ENCODE results near the gene ZNF827. TPM values are rescaled to one million over a fixed set of nuclear protein-coding genes. Genes with fewer than 3 reads are reported as not detected.

Gene ZNF827
- total RNA-seq, 1 donor from 2014 or later = 17.0 TPM

DNA sequence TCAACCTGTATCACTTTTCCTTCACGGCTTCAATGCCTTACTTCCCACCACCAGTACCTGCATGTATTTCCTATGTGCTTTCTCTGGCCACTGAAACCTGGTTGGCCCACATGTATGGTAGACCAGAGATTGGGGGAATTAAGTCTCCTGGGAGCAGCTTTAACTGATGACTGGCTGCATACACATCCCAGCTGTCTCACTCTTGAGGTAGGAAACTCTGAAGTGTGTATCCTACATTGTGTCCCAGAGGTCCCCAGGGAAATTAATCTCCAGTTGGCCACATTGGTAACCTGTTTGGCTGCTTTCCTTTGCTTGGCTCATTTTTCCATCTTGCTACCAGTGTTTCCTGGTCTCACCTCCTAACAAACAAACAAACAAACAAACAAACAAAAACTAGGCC is 124.4 kb downstream of the ZNF827 start:
- intact Hi-C loops (cut with micrococcal nuclease) = loop anchor here (1.0 kb wide), 1 partner anchor 18 kb away; no protein-coding TSS in a partner anchor

DNA sequence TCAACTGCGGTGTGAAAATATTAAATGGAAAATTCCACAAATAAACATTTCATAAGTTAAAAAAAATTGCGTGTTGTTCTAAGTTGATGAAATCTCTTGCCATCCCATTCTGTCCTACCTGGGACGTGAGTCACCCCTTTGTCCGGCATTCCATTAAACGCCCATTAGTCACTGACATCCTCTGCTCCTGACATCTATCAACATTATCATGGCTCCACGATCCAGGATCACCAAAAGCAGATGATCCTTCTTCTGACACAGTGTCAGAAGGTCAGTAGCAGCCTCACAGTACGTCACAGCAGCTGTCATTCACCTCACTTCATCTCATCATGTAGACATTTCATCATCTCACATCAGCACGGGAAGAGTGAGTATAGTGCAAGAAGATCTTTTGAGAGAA is 125.7 kb downstream of the ZNF827 start:
- intact Hi-C loops (cut with micrococcal nuclease) = no loop called here

- intact Hi-C loops (cut with micrococcal nuclease) = loop anchor here (1.0 to 10.0 kb wide), 12 partner anchors 20 to 713 kb away; partner anchors contain the start of genes ABCE1, ANAPC10, LSM6 and MMAA
Measured at GRCh38 chr4:145808848-145809512, 129.6 kb downstream of the ZNF827 start.

GRCh38 chr4:145808021-145808650 is 130.5 kb downstream of the ZNF827 start:
- intact Hi-C loops (cut with micrococcal nuclease) = loop anchor here (1.0 to 10.0 kb wide), 12 partner anchors 21 to 714 kb away; partner anchors contain the start of genes ABCE1, ANAPC10, LSM6 and MMAA

DNA sequence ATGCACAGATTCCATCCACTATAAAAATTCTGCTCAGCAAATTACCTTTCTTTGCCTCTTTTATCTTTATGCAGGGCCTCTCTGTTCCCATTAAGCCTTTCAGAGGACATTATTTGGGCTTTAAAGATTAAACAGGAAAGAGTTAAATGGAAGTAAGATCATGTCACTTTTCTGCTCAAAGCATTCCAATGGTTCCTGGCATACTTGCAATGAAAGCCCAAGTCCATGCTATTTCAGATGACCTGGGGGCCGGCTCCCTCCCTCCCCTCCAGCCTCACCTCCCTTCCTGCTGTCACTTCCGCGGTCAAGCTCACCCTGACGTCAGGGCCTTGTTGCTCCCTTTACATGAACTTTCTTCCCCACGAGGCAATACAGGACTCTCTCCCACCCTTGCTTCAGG is 133.1 kb downstream of the ZNF827 start:
- intact Hi-C loops (cut with micrococcal nuclease) = loop anchor here (5.0 to 10.0 kb wide), 5 partner anchors 37 to 717 kb away; partner anchors contain the start of genes ABCE1, ANAPC10, LSM6 and SLC10A7

DNA sequence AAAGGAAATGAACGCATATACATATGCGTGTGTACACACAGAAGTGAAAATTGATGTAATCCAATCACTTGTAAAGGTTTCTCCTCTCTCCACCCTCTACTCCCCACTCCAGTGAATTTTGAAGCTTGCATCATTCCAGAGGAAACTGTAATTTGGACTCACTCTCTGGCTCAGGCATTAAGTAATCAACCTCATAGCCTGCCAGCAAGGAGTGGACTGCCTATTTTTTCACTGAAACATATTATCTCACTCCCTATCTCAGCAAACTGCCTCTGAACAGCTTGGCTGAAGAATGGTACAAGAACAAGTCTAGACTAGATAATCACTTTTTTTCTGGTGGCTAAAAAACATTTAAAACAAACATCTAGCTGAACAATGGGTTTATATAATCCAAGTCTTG is 134.5 kb downstream of the ZNF827 start:
- intact Hi-C loops (cut with micrococcal nuclease) = loop anchor here (10.0 kb wide), 1 partner anchor 319 kb away; the partner anchor contains the start of gene SMAD1

DNA sequence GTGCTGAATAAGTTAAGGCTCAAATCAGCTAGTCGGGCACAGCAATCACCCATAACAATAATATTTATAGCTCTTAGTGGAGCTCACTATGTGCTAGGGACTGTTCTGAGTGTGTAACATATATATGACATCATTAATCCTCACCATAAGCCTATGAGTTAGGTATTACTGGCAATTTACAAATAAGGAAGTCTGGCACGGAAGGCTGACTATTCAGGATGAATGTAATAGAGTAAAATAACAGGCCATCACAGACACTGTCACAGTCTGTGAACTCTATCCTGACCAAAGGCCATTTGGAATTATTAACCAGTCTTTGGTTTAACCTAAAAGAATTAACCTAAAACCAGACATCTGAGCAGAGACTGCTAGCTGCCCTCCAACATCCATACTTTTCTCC is 139.4 kb downstream of the ZNF827 start:
- intact Hi-C loops (cut with micrococcal nuclease) = no loop called here

DNA sequence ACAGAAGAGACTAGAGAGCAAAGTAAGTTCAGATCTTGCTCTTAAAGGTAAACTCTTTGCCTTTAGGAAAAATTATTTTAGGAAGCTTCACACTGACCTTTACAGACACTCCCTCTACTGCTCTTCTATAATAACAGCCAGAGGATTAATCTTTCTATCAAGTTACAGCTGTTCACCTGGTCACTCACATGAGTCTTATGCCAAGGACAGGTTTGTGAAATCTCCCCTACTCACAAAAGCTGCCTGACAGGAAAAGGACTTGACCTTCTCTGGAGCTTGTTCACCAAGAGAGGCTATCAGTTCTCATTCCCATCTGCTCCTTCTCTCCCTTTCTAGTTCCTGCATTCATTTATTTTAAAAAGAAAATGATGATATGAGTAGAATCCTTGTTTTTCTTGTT is 141.3 kb downstream of the ZNF827 start:
- intact Hi-C loops (cut with micrococcal nuclease) = no loop called here

DNA sequence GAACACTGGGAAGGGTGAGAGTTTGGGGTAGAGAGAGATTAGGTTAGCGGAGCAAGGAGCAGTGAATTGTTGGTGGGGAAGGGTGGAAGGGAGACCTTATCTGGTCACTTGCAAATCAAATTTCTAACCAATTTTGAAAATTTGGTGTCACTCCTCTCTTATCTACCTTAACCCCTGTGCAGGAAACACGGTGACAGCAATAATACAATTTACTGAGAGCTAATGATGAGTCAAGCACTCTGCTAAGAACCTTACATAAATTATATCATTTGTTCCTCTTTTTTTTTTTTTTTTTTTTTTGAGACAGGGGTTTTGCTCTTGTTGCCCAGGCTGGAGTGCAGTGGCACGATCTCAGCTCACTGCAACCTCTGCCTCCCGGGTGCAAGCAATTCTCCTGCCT is 142.3 kb downstream of the ZNF827 start:
- intact Hi-C loops (cut with micrococcal nuclease) = no loop called here

- intact Hi-C loops (cut with micrococcal nuclease) = no loop called here
Measured at GRCh38 chr4:145795521-145795920, 143.1 kb downstream of the ZNF827 start.

DNA sequence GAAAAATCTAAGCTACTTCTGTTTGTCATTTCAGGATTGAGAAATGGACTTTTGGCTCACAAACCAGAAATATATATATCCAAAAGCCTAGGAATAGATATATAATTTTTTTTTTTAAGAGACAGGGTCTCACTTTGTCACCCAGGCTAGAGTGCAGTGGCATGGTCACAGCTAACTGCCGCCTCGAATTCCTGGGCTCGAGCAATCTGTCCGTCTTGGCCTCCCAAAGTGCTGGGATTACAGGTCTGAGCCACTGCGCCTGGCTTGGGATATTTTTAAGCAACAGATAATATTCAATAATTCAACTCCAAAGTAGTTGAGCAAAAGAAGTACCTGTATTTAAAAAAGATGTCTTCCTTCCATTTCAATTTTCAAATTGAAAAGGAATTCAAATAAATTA is 146.2 kb downstream of the ZNF827 start:
- intact Hi-C loops (cut with micrococcal nuclease) = no loop called here

DNA sequence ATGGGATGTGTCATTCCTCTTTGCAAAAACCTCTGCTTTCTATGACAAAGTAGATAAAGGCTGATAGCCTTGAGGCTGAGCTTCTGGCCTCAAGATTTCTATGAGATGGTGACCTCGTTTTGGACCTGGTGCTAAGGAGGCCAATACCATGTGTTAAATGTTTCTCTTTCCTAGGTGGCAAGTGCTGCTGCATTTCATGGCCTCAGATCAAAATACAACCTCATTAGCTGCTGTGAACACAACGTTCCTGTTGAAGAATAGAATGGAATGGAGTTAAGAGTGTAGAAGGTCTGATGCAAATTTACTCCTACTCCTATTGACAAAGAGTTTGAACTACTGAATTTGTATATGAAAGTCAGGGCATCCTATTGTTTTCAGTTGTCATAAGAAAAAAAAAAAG is 146.6 kb downstream of the ZNF827 start:
- intact Hi-C loops (cut with micrococcal nuclease) = no loop called here

DNA sequence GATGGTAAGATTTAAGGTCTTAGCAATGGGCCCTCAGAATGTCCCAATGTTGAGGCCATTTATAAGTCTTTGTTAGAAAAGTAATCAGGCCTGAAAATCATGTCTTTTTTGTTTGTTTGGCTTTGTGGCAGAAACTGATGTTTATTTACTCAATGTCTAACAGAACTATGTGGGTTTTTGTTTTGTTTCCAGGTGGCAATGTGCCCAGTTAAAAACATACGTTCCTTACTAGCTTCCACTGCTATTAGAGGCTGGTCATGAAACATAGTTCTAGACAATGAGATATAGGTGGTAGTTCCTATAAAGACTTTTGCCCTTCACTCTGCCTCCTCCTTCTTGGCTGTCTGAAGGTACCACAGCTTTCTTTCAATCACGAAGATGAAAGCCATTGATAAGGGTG is 149.9 kb downstream of the ZNF827 start:
- intact Hi-C loops (cut with micrococcal nuclease) = no loop called here

DNA sequence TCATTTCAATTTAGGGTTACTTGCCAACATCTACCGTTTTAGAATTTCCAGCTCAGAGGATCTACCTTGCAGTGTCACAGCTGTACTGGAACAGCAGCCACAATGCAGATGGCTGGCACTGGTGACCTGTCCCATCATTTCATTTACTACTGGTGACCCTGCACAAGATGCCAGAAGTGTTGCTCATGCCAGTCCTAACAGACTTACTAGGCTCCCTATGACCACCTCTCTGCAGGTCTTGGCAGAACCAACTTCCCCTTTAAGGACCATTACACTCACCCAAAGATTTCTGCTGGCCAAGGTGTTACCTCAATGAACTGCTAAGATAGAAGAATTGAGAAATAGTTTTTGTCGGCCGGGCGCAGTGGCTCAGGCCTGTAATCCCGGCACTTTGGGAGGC is 151.8 kb downstream of the ZNF827 start:
- intact Hi-C loops (cut with micrococcal nuclease) = no loop called here

DNA sequence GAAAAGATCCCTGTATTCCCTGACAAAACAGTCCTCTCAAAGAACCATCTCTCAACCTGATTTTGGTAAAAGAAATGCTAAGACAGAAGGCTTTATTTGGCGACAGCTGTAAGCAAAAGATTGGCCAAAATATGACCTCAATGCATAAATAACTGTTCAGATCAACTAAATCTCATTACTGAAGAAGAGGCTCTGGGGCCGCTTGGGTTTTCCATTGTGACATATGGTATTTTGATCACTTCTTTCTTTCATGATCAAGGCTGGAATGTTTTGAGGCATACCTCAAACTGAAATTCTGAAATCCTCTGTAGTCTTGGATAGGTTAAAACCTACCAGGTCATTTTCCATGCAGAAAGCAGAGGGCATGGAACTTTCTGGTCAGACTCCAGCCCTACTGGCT is 152.4 kb downstream of the ZNF827 start:
- intact Hi-C loops (cut with micrococcal nuclease) = no loop called here

- intact Hi-C loops (cut with micrococcal nuclease) = loop anchor here (2.0 kb wide), 1 partner anchor 23 kb away; no protein-coding TSS in a partner anchor
Measured at GRCh38 chr4:145785391-145786008, 153.1 kb downstream of the ZNF827 start.

DNA sequence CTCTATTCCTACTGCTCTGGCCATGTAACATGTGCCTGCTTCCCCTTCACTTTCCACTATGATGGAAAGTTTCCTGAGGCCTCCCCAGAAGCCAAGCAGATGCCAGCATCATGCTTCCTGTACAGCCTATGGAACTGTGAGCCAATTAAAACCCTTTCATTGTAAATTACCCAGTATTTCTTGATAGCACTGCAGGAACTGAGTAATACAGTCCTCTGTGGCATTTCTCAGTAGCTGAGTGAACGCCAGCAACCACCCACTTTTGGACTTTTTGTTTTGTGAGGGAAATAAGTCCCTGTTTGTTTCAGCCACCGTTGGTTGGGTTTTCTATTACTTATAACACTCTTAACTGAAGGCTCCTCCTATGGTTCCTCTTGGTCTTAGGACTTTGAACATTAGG is 154.6 kb downstream of the ZNF827 start:
- intact Hi-C loops (cut with micrococcal nuclease) = loop anchor here (2.0 kb wide), 1 partner anchor 25 kb away; no protein-coding TSS in a partner anchor

GRCh38 chr4:145782756-145783155 is 155.9 kb downstream of the ZNF827 start:
- intact Hi-C loops (cut with micrococcal nuclease) = no loop called here

DNA sequence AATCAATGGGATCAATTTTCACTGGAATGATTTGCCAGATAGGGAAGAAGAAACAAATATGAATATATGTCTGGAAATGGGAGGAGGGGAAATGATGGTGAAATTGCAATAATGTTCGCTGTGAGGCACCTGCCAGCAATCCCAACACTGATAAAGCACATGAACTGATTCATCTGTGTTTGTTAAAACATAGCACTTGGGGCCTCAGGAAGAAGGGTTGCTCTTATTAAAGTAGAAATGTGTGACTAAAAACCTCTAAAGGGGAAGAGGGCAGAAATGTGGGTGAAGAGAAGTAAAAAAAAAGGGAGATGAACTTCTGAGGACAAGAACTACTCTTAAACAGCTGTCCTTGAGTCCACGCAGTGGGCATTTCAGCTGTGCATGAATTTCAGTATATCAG is 157.3 kb downstream of the ZNF827 start:
- intact Hi-C loops (cut with micrococcal nuclease) = no loop called here

GRCh38 chr4:145779319-145779801 is 159.3 kb downstream of the ZNF827 start:
- intact Hi-C loops (cut with micrococcal nuclease) = no loop called here

GRCh38 chr4:145776208-145776607 is 162.4 kb downstream of the ZNF827 start:
- intact Hi-C loops (cut with micrococcal nuclease) = no loop called here

- intact Hi-C loops (cut with micrococcal nuclease) = no loop called here
Measured at GRCh38 chr4:145775406-145775805, 163.2 kb downstream of the ZNF827 start.
